Epithelial cell of proximal tubule (primary cell): Measurements from ENCODE around the gene CDON. TPM values are rescaled to one million over a fixed set of nuclear protein-coding genes. Genes with fewer than 3 reads are reported as not detected.

Source experiments
- DNase-seq: peaks from one replicate; pipeline ENCODE4 v3.0.0-alpha.2; 2011; ENCODE audit warnings: low read depth
- H3K4me3 ChIP-seq: 2 replicates; pipeline ENCODE4 v1.5.1; 2011; ENCODE audit warnings: low read depth, mild to moderate bottlenecking, low read length
- total RNA-seq: library from RNA; depleted of rRNA; stranded (reverse); fragments of >200 nt; gene quantifications from 2 replicates; pipeline ENCODE4 v1.2.3, GENCODE V29; 2015
- TF ChIP-seq, protein P1 (sequence below): conservative IDR thresholded peaks from 2 replicates; pipeline ENCODE4 v1.5.1; 2012; ENCODE audit warnings: low read depth, mild to moderate bottlenecking, low read length

CDON gene
- total RNA-seq, 1 donor from 2014 or later, result 4.9 TPM

DNA sequence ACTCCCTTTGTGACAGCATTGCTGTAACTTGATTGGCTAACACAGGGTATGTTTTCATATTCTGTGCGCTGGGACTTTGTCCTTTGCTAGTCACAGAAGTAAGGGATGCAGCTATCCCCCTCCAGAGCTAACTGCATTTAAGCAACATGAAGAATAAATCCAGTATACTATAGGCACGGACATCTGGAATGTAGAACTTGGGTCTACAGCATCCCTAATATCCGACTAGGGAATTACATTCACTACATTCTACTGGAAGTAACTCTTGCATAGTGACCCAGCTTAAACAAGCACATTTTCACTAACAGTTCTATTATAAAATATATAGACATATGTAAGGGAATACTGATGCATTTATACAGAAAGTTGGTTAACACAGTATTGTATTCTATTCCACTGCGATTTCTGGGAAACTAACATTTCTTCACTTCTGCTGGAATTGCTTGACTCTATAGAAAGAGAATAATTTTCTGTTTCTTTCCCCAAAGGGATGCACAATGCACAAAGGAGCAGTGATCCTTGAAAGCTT, 103.7 kb downstream of the CDON start:
- no peak overlapping the region for H3K4me3 ChIP-seq
- DNase-seq, result no peak
- TF ChIP-seq, protein P1, sequence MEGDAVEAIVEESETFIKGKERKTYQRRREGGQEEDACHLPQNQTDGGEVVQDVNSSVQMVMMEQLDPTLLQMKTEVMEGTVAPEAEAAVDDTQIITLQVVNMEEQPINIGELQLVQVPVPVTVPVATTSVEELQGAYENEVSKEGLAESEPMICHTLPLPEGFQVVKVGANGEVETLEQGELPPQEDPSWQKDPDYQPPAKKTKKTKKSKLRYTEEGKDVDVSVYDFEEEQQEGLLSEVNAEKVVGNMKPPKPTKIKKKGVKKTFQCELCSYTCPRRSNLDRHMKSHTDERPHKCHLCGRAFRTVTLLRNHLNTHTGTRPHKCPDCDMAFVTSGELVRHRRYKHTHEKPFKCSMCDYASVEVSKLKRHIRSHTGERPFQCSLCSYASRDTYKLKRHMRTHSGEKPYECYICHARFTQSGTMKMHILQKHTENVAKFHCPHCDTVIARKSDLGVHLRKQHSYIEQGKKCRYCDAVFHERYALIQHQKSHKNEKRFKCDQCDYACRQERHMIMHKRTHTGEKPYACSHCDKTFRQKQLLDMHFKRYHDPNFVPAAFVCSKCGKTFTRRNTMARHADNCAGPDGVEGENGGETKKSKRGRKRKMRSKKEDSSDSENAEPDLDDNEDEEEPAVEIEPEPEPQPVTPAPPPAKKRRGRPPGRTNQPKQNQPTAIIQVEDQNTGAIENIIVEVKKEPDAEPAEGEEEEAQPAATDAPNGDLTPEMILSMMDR, result no peak

DNA sequence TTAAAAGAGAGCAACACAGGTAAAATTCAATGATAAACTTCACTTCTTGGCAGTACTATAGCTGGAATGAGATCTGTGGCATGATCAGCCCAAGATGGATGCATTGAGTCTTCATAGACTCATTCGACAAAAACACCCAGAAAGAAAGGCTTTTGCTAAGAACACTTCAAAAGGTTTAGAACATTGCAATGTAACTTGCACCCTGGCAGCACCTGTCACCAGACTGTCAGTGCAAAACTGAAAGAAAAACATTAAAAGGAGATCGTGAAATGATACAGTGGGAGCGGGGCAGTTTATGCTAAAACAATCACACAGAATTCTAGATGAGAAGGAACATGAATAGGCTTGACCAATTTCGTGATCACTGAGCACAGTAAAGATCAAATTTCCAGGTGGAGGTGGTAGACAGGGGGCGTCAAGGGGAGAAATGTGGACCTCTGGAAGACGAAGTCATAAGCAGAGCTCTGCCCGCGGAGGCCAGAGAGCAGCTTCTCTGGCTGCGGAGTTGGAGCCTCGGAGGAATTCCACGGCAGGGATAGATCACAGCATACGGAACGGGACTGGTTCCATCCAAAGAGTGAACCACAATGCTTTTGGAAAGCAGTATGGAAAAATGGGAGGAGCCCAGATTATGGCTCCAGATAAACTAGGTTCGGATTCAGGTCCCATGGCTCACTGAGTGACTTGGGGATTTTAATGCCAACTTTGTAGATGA, 104.9 kb downstream of the CDON start:
- no peak overlapping the region for H3K4me3 ChIP-seq
- no peak for DNase-seq
- TF ChIP-seq, protein P1, result no peak

DNA sequence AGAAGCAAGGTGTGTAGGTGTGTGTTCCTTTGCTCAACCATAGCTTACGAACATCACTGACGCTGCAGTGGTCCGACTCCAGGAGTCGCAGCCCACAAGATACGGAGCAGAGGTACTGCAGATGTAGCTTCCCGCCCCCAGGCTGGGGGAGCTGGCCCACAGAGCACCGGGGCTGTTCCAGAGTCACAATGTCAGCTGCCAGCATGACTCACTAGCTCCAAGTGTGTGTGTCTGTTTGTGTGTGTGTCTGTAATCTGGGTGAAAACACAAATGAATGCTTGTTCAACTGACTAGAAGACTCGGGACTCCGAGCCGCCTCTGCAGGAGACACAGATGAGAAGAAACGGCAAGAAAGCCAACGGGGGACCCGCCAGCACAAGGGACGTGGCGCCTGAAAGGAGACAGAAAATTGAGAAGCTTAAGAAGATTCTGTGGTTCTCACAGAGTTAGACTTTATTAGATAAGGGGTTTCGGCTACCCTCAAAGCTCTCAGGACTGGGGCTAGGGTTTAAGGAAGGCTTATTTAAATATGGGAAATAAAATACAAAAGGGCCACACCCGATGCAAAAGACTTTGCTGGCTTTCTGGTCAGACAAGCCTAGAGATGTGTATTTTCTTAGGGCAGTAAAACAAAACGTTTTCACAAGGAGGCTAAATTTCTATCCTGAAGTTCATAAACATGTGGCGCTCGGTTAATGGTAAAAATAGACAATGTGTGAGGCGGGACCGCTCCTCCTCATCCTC, 106.1 kb downstream of the CDON start:
- no peak overlapping the region for H3K4me3 ChIP-seq
- TF ChIP-seq, protein P1, result no peak
- DNase-seq, result no peak

DNA sequence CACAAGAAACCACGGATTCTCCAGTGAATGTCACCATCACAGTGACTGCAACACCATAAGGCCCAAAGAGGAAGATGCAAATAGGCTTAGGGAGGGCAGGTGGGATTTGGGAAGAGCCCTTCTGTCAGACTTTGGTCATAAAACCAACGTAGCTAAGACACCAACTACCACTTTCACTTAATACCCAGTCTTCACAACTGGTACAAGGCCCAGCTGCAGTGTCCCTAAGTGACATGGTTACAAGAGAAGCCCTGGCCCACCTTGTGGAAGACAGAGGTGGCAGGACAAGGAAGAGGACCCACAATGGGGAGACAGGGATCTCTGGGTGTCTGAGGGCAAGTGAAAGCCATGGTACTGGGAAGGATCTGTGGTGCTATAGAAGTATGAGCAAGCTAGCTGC, 106.8 kb downstream of the CDON start:
- H3K4me3 ChIP-seq, result no peak overlapping the region
- DNase-seq, result no peak
- TF ChIP-seq, protein P1, result no peak

DNA sequence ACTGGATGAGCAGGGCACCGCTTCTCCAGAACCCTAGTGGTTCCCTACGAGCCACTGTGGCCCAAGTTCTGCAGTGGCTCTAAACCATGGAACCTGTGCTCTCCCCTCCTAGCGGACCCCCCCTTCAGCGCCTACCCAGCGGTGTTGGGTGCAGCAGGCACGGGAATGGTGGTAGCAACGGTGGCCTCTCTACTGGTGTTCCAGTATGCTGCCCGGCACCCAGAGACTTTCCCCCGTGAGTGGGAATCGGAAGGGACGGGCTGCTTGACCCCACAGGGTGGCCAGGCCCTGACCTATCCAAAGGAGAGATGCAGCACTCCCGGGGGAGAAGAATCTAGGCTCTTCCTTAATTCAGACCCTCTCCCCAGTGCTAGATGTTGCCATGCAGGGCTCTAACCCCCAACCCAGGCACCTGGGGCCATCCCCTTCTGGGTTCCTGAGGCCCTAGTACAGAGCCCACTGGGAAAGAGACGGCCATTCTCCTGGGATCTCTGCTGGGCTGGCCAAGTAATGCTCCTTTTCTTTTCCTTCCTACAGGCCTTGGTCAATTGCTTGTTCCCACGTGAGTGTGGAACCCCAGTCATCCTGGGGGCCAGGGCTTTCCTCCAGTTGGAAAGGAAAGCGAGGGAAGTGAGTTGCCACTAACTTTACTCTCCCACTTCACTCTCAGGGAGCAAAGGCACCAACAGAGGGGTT, 107.6 kb downstream of the CDON start:
- H3K4me3 ChIP-seq, result no peak overlapping the region
- DNase-seq, result no peak
- TF ChIP-seq, protein P1, result no peak

DNA sequence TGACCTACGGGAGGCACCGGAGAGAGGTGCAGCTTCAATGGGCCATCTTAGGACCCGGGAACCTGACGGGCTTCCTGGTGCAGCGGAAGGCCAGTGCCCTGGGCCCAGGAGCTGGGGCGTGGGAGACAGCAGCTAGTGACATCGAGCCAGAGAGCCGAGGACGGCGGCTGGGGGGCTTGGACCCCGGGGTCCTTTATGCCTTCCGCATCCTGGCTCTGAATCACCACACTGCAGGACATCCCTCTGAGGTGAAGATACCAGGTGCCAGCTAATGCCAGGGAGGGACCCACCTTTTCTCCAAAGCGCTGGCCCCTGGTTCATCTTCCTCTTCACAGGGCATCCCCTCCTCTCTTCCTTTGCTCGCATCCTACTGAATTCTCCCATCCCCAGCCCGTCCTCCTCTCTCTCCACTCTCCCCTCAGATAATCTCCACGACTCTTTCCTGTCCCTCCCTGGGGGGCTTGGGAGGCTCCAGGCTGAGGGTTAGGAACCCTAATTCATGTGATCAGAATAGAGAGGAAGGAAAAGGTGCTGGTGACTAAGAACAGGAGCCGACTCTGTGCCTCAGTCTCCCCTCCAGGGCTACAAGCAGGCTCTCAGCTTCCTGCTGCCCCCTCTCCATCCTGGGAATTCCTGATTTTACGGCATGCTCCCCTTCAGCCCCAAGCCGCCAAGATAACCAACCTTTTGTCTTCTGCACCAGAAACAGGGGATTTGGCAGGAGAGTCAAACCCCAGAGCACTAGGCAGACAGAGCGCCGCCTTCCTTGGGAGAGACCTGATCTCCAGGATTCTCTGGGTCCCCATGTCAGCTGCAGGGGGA, 108.3 kb downstream of the CDON start:
- TF ChIP-seq, protein P1, result no peak
- no peak for DNase-seq
- H3K4me3 ChIP-seq, result no peak overlapping the region
